ENCODE results near the gene EFCAB6. TPM values are rescaled to one million over a fixed set of nuclear protein-coding genes. Genes with fewer than 3 reads are reported as not detected.

The EFCAB6 gene
- total and polyA plus RNA-seq, 2 of the 13 experiments (the other 11 are each of a cell fraction or from before 2014, with no cell fraction given) = not detected

GRCh38 chr22:43504068-43504467 is 308.0 kb downstream of the EFCAB6 start (continued):
- TF ChIP-seq ZNF784 (CRISPR knock-in tag; IDR thresholded peaks at IDR 0.05; ENCODE audit: borderline replicate concordance) (no peak), PLRG1 (conservative IDR thresholded peaks at IDR 0.05) (peak; percentile 59; the same call in 1 of the 2 replicates)

- no peaks in the 10 kb centered on the region for H3K4me1 ChIP-seq (ENCODE audit: insufficient read depth, low read length)
- DNase-seq (ENCODE audit: low spot score) (no peak), FAIRE-seq (no peak), ATAC-seq (no peak)
- ChIA-PET POLR2A (no interaction called here), CTCF (ENCODE audit: low intra/inter-chr PET ratio, low total read pairs) (no interaction called here)
- no peaks in the 10 kb centered on the region for H3K79me2 ChIP-seq (ENCODE audit: insufficient read depth, low read length)
- H3K9ac ChIP-seq (ENCODE audit: insufficient read depth, low read depth, low read length) = no peak overlapping the region
- no peak overlapping the region for H3K4me2 ChIP-seq (ENCODE audit: low read depth, low read length)
- BruUV-seq (replicated peaks) = no TSS peak
- H3K27me3 ChIP-seq (ENCODE audit: control insufficient read depth in 1 of 2, insufficient read depth in 2 of 2, low read length in 2 of 2) = no peaks in the 10 kb centered on the region
- no peaks in the 10 kb centered on the region for H3K9me3 ChIP-seq (ENCODE audit: low read length)
- intact Hi-C loops (cut with micrococcal nuclease; ENCODE audit: unreplicated experiment) (no loop called here), in situ Hi-C loops (cut with HindIII; ENCODE audit: extremely low pct_ligation_motif_present, low pct_unique_long_range_greater_than_20kb) (no loop called here)
- H3K27ac ChIP-seq (ENCODE audit: extremely low read length, insufficient read depth, low read length) = no peak overlapping the region
- H3K36me3 ChIP-seq (replicated peaks in 1 of 2; ENCODE audit: control insufficient read depth in 1 of 2, insufficient read depth in 2 of 2, low read length in 2 of 2) = no peaks in the 10 kb centered on the region
- H2AFZ ChIP-seq (ENCODE audit: low read length) = no peak overlapping the region
- no peak overlapping the region for H3K4me3 ChIP-seq (replicated peaks in 1 of 3; ENCODE audit: insufficient read depth in 1 of 3, low read depth in 2 of 3, low read length in 3 of 3)
- WGBS (ENCODE audit: low lambda C conversion rate) = 41% methylated on average over 18 of the region's 20 CpGs
- TF ChIP-seq SNAI1 (CRISPR knock-in tag; IDR thresholded peaks at IDR 0.05; ENCODE audit: borderline replicate concordance) (no peak), JDP2 (CRISPR knock-in tag; IDR thresholded peaks at IDR 0.05; ENCODE audit: borderline replicate concordance) (no peak), RORA (CRISPR knock-in tag; IDR thresholded peaks at IDR 0.05) (no peak), PCBP1 (IDR thresholded peaks at IDR 0.05; ENCODE audit: borderline replicate concordance, low read depth, low read length) (no peak), ZNF430 (CRISPR knock-in tag; IDR thresholded peaks at IDR 0.05) (no peak), ZNF124 (CRISPR knock-in tag; IDR thresholded peaks at IDR 0.05) (no peak), ZNF282 (IDR thresholded peaks at IDR 0.05; ENCODE audit: partially characterized antibody) (no peak), RELA (CRISPR knock-in tag; IDR thresholded peaks at IDR 0.05) (no peak), SPEN (CRISPR knock-in tag; IDR thresholded peaks at IDR 0.05; ENCODE audit: low read depth) (no peak), CENPBD1 (CRISPR knock-in tag; IDR thresholded peaks at IDR 0.05; ENCODE audit: borderline replicate concordance, low read depth) (no peak), ZNF556 (CRISPR knock-in tag; IDR thresholded peaks at IDR 0.05; ENCODE audit: borderline replicate concordance) (no peak)
- H4K20me1 ChIP-seq (ENCODE audit: insufficient read depth, low read length) = no peaks in the 10 kb centered on the region
Observed at GRCh38 chr22:43502306-43502874, 309.7 kb downstream of the EFCAB6 start.

Measured in HepG2 (cell line).